ENCODE data around the gene ENOX1. TPM values are rescaled to one million over a fixed set of nuclear protein-coding genes. Genes with fewer than 3 reads are reported as not detected.

The ENOX1 gene
- total RNA-seq, 2 experiments from 2014 or later = 0.09 TPM

- CTCF ChIA-PET = no interaction called here
- Mint-ChIP-seq H3K4me1 (ENCODE audit: low read depth) (no peaks in the 10 kb centered on the region), H3K4me3 (no peak overlapping the region), H3K36me3 (ENCODE audit: low read depth) (no peaks in the 10 kb centered on the region), H3K27me3 (peaks cover 1% of the 10 kb centered on the region), H3K27ac (no peak overlapping the region), H3K9me3 (no peaks in the 10 kb centered on the region)
- no peak for TF ChIP-seq CTCF (IDR thresholded peaks at IDR 0.05)
- ATAC-seq (no peak), DNase-seq (no peak)
- POLR2A ChIA-PET = no interaction called here
- intact Hi-C loops (cut with micrococcal nuclease) = no loop called here
Observed at GRCh38 chr13:43346427-43346826, 440.3 kb downstream of the ENOX1 start.

- CTCF ChIA-PET = no interaction called here
Observed at GRCh38 chr13:43343645-43344044, 443.1 kb downstream of the ENOX1 start.

GRCh38 chr13:43339805-43340550 is 446.8 kb downstream of the ENOX1 start:
- intact Hi-C loops (cut with micrococcal nuclease) = no loop called here
- no peak for DNase-seq
- H3K9me3 Mint-ChIP-seq = no peaks in the 10 kb centered on the region
- H3K4me1 Mint-ChIP-seq (ENCODE audit: low read depth) = no peaks in the 10 kb centered on the region
- no peak for ATAC-seq
- no peak overlapping the region for H3K4me3 Mint-ChIP-seq
- POLR2A ChIA-PET = no interaction called here
- TF ChIP-seq CTCF (IDR thresholded peaks at IDR 0.05) = no peak
- H3K27ac Mint-ChIP-seq = no peak overlapping the region
- CTCF ChIA-PET = no interaction called here
- H3K36me3 Mint-ChIP-seq (ENCODE audit: low read depth) = no peaks in the 10 kb centered on the region
- H3K27me3 Mint-ChIP-seq = peaks cover 4% of the 10 kb centered on the region

More at GRCh38 chr13:43343645-43344044, 443.1 kb downstream of the ENOX1 start:
- no peak overlapping the region for H3K4me3 Mint-ChIP-seq
- H3K9me3 Mint-ChIP-seq = no peaks in the 10 kb centered on the region
- no peak for ATAC-seq
- peaks cover 1% of the 10 kb centered on the region for H3K27me3 Mint-ChIP-seq
- POLR2A ChIA-PET = no interaction called here
- TF ChIP-seq CTCF (IDR thresholded peaks at IDR 0.05) = no peak
- intact Hi-C loops (cut with micrococcal nuclease) = no loop called here
- no peak for DNase-seq
- no peaks in the 10 kb centered on the region for H3K36me3 Mint-ChIP-seq (ENCODE audit: low read depth)
- H3K4me1 Mint-ChIP-seq (ENCODE audit: low read depth) = no peaks in the 10 kb centered on the region
- no peak overlapping the region for H3K27ac Mint-ChIP-seq

- peaks cover 4% of the 10 kb centered on the region for H3K27me3 Mint-ChIP-seq
- H3K36me3 Mint-ChIP-seq (ENCODE audit: low read depth) = no peaks in the 10 kb centered on the region
- H3K4me3 Mint-ChIP-seq = no peak overlapping the region
- POLR2A ChIA-PET = no interaction called here
- TF ChIP-seq CTCF (IDR thresholded peaks at IDR 0.05) = no peak
- DNase-seq (no peak), ATAC-seq (no peak)
- CTCF ChIA-PET = no interaction called here
- no peak overlapping the region for H3K27ac Mint-ChIP-seq
- no peaks in the 10 kb centered on the region for H3K9me3 Mint-ChIP-seq
- intact Hi-C loops (cut with micrococcal nuclease) = no loop called here
- H3K4me1 Mint-ChIP-seq (ENCODE audit: low read depth) = no peaks in the 10 kb centered on the region
Observed at GRCh38 chr13:43339145-43339804, 447.5 kb downstream of the ENOX1 start.

GRCh38 chr13:43335764-43336163 is 451.0 kb downstream of the ENOX1 start:
- TF ChIP-seq CTCF (IDR thresholded peaks at IDR 0.05) = no peak
- no peak overlapping the region for H3K27ac Mint-ChIP-seq
- CTCF ChIA-PET = no interaction called here
- DNase-seq (no peak), ATAC-seq (no peak)
- no peaks in the 10 kb centered on the region for H3K9me3 Mint-ChIP-seq
- intact Hi-C loops (cut with micrococcal nuclease) = no loop called here
- POLR2A ChIA-PET = no interaction called here
- no peak overlapping the region for H3K4me3 Mint-ChIP-seq
- no peaks in the 10 kb centered on the region for H3K36me3 Mint-ChIP-seq (ENCODE audit: low read depth)
- no peaks in the 10 kb centered on the region for H3K4me1 Mint-ChIP-seq (ENCODE audit: low read depth)
- H3K27me3 Mint-ChIP-seq = peaks cover 4% of the 10 kb centered on the region
